Endothelial cell of umbilical vein (primary cell): ENCODE data around the gene CD81. TPM values are rescaled to one million over a fixed set of nuclear protein-coding genes. Genes with fewer than 3 reads are reported as not detected.

Experiments
- BruUV-seq: library from RNA; stranded (reverse); fragments of 400-500 nt; replicated peaks from 2 replicates; lab custom pipeline; 2021; lab: Mats Ljungman, UMichigan
- CTCF ChIA-PET: fragments of 300-600, 350-600 bp; sonication (Branson Sonifier 250); formaldehyde crosslinking; loops from one replicate; lab custom pipeline; 2021; ENCODE audit warnings: antibody characterized with exemption, inconsistent platforms; lab: Charles Lee
- POLR2A ChIA-PET: fragments of 300-600, 350-600 bp; sonication (Branson Sonifier 250); formaldehyde crosslinking; loops from one replicate; lab custom pipeline; 2021; ENCODE audit warnings: antibody characterized with exemption, inconsistent platforms; lab: Charles Lee
- DNase-seq: peaks from one replicate; pipeline ENCODE4 v3.0.0-alpha.2; 2011; ENCODE audit warnings: low read depth, low spot score
- FAIRE-seq: peaks from 2 replicates; lab custom pipeline; 2011; peaks lifted over from hg19 to GRCh38; lab: Jason Lieb, UNC
- H2AFZ ChIP-seq: 2 replicates; pipeline ENCODE4 v1.6.0; 2012; ENCODE audit warnings: low read depth, low read length, control low read depth, inconsistent platforms
- H3K27ac ChIP-seq: 2 replicates; pipeline ENCODE4 v1.5.1; 2011; ENCODE audit warnings: low read depth, mild to moderate bottlenecking, control low read depth, low read length, moderate library complexity; ENCODE audit not compliant: insufficient read depth
- H3K27me3 ChIP-seq, 2 experiments: 2 replicates each; pipeline versions ENCODE4 v1.6.0 to v1.6.1; 2011; ENCODE audit warnings: low read length in 2 of 2, mixed read lengths in 1 of 2; ENCODE audit not compliant: control insufficient read depth in 2 of 2, insufficient read depth in 2 of 2
- H3K36me3 ChIP-seq, 2 experiments: 2 replicates in 1 of 2; 3 replicates in 1 of 2; pipeline ENCODE4 v1.5.1; 2011; ENCODE audit warnings: low read length in 2 of 2, mild to moderate bottlenecking in 1 of 2, moderate library complexity in 1 of 2; ENCODE audit not compliant: control insufficient read depth in 2 of 2, insufficient read depth in 2 of 2; ENCODE audit errors: extremely low read depth in 1 of 2
- H3K4me1 ChIP-seq: 3 replicates; pipeline ENCODE4 v1.5.1; 2011; ENCODE audit warnings: mild to moderate bottlenecking, low read length; ENCODE audit not compliant: control insufficient read depth, insufficient read depth; ENCODE audit errors: extremely low read depth
- H3K4me2 ChIP-seq: 2 replicates; pipeline ENCODE4 v1.6.1; 2011; ENCODE audit warnings: low read length, control low read depth, mixed read lengths; ENCODE audit not compliant: insufficient read depth
- H3K4me3 ChIP-seq, 3 experiments: fragments of 200-600 bp in 1 of 3; sonication (generic), shearing (Covaris generic) in 1 of 3; replicated peaks in 1 of 3; 2 replicates each; pipeline ENCODE4 v1.5.1; 2011 to 2016; ENCODE audit warnings: control low read depth in 3 of 3, low read length in 3 of 3, mild to moderate bottlenecking in 2 of 3, inconsistent platforms in 1 of 3, low read depth in 1 of 3, moderate library complexity in 1 of 3; ENCODE audit not compliant: insufficient read depth in 1 of 3
- H3K79me2 ChIP-seq: 2 replicates; pipeline ENCODE4 v1.6.0; 2012; ENCODE audit warnings: low read length, inconsistent platforms; ENCODE audit not compliant: control insufficient read depth, insufficient read depth
- H3K9ac ChIP-seq: replicated peaks from 2 replicates; pipeline ENCODE3; 2011; ENCODE audit warnings: low read length, control low read depth; ENCODE audit not compliant: insufficient read depth; ENCODE audit errors: extremely low read depth
- H3K9me1 ChIP-seq: replicated peaks from 3 replicates; pipeline ENCODE4 v1.6.0; 2011; ENCODE audit warnings: mild to moderate bottlenecking, low read length; ENCODE audit not compliant: control insufficient read depth, insufficient read depth; ENCODE audit errors: extremely low read depth
- H3K9me3 ChIP-seq: replicated peaks from 2 replicates; pipeline ENCODE4 v1.5.1; 2012; ENCODE audit warnings: low read length, inconsistent platforms; ENCODE audit not compliant: control insufficient read depth, insufficient read depth
- H4K20me1 ChIP-seq: replicated peaks from 2 replicates; pipeline ENCODE3; 2011; ENCODE audit warnings: mild to moderate bottlenecking, low read length; ENCODE audit not compliant: control insufficient read depth, insufficient read depth; ENCODE audit errors: extremely low read depth
- CTCF ChIP-seq, 2 donors: IDR thresholded peaks; 1 replicate in 1 of 2; 2 replicates in 1 of 2; pipeline ENCODE4 v1.5.1; 2011; ENCODE audit warnings: low read length in 2 of 2, mild to moderate bottlenecking in 2 of 2, moderate library complexity in 2 of 2, control low read depth in 1 of 2, inconsistent platforms in 1 of 2, low read depth in 1 of 2; ENCODE audit not compliant: insufficient read depth in 1 of 2; ENCODE audit errors: extremely low read depth in 1 of 2
- EZH2 ChIP-seq: IDR thresholded peaks from 2 replicates; pipeline ENCODE4 v1.6.1; 2012; ENCODE audit warnings: borderline replicate concordance, low read depth, mild to moderate bottlenecking, moderate library complexity, low read length, inconsistent platforms; ENCODE audit not compliant: severe bottlenecking
- FOS ChIP-seq: IDR thresholded peaks from 2 replicates; pipeline ENCODE4 v1.6.1; 2011; ENCODE audit warnings: mild to moderate bottlenecking, low read length, moderate library complexity, borderline replicate concordance; ENCODE audit not compliant: insufficient read depth
- GATA2 ChIP-seq: IDR thresholded peaks from 2 replicates; pipeline ENCODE4 v1.7.0; 2011; ENCODE audit warnings: low read depth, mild to moderate bottlenecking, moderate library complexity, mixed read lengths, low read length; ENCODE audit not compliant: insufficient read length, insufficient read depth
- JUN ChIP-seq: IDR thresholded peaks from 2 replicates; pipeline ENCODE4 v1.6.1; 2011; ENCODE audit warnings: borderline replicate concordance, low read depth; ENCODE audit not compliant: insufficient read length, insufficient read depth
- MAX ChIP-seq: IDR thresholded peaks from 2 replicates; pipeline ENCODE4 v1.6.1; 2011; ENCODE audit not compliant: insufficient read depth, insufficient read length
- MYC ChIP-seq: IDR thresholded peaks from one replicate; pipeline ENCODE4 v1.6.1; 2011; ENCODE audit warnings: mild to moderate bottlenecking, low read depth, low read length
- POLR2A ChIP-seq: IDR thresholded peaks from 2 replicates; pipeline ENCODE4 v1.6.1; 2012; ENCODE audit warnings: low read depth, mild to moderate bottlenecking, control low read depth, low read length
- POLR2AphosphoS5 ChIP-seq: IDR thresholded peaks from 2 replicates; pipeline ENCODE4 v1.6.1; 2012; ENCODE audit warnings: low read depth, mild to moderate bottlenecking, control low read depth, low read length, moderate library complexity; ENCODE audit not compliant: insufficient read depth
- dilution Hi-C: fragments of 300-500 bp; cut with MboI; formaldehyde crosslinking; loops from one replicate; pipeline ENCODE4 v1.15.0; 2019; ENCODE audit warnings: low sequenced_read_pairs; ENCODE audit not compliant: extremely low pct_ligation_motif_present
- intact Hi-C: fragments of 100-400 bp; cut with micrococcal nuclease; formaldehyde crosslinking; loops from one replicate; pipeline ENCODE4 v1.10.0; 2022
- polyA plus RNA-seq, 4 experiments: library from polyadenylated mRNA; depleted of rRNA in 3 of 4; stranded (reverse) in 3 of 4; unstranded in 1 of 4; fragments of >200 nt; gene quantifications; 2 replicates each; pipeline versions ENCODE4 v1.2.1 to v1.2.3, GENCODE V29; 2011 to 2012; ENCODE audit warnings: missing spikeins in 1 of 4
- total RNA-seq: library from RNA; stranded (reverse); gene quantifications from 2 replicates; pipeline ENCODE4 v1.2.3, GENCODE V29; 2021

CD81 gene
- total and polyA plus RNA-seq, 2 donors (not counting 3 experiments of a cell fraction or from before 2014, with no cell fraction given), result 409 to 802 TPM

- no TSS peak for BruUV-seq
- no peaks in the 10 kb centered on the region for H3K36me3 ChIP-seq
- H3K4me3 ChIP-seq, result no peak overlapping the region
- TF ChIP-seq EZH2 (no peak), MYC (no peak), JUN (no peak), GATA2 (no peak), POLR2A (no peak), CTCF (IDR thresholded peaks at IDR 0.05; ENCODE audit: extremely low read depth in 1 of 2, insufficient read depth in 1 of 2, low read depth in 1 of 2, low read length in 2 of 2) (no peak), FOS (no peak), POLR2AphosphoS5 (no peak), MAX (no peak)
- no peak for DNase-seq
- POLR2A ChIA-PET, result no interaction called here
- CTCF ChIA-PET, result interaction anchor here (1.1 to 1.4 kb wide), 4 partner anchors 16 to 132 kb away, joined by 3 to 7 read pairs (median 4); no protein-coding TSS in a partner anchor
- no peak overlapping the region for H3K9ac ChIP-seq
- no peak for FAIRE-seq
- intact Hi-C loops (loop anchor here (1.0 kb wide), 1 partner anchor 23 kb away; no protein-coding TSS in a partner anchor), dilution Hi-C loops (no loop called here)
- no peak overlapping the region for H3K4me2 ChIP-seq
- no peak overlapping the region for H3K27ac ChIP-seq
- no peak overlapping the region for H2AFZ ChIP-seq
- H3K9me1 ChIP-seq, result no peaks in the 10 kb centered on the region
- H4K20me1 ChIP-seq, result no peaks in the 10 kb centered on the region
- no peaks in the 10 kb centered on the region for H3K79me2 ChIP-seq
- no peaks in the 10 kb centered on the region for H3K27me3 ChIP-seq
- no peaks in the 10 kb centered on the region for H3K9me3 ChIP-seq
- no peaks in the 10 kb centered on the region for H3K4me1 ChIP-seq
Measured at GRCh38 chr11:2436521-2437031, 59.5 kb downstream of the CD81 start.
